ENCODE results near the gene C11orf52. TPM values are rescaled to one million over a fixed set of nuclear protein-coding genes. Genes with fewer than 3 reads are reported as not detected.
"Not testable (repeated sequence)": the region's sequence is repeated elsewhere in the genome, so short reads cannot be mapped to it uniquely, and the experiment has no call there.

C11orf52 gene
- total RNA-seq: not detected

- Mint-ChIP-seq H3K36me3 (ENCODE audit: low read depth) (no peaks in the 10 kb centered on the region), H3K4me3 (no peak within 1 kb of the TSS), H3K27me3 (ENCODE audit: low read depth) (peaks cover 26% of the 10 kb centered on the region), H3K4me1 (ENCODE audit: low read depth) (peaks cover 2% of the 10 kb centered on the region), H3K27ac (no peak within 1 kb of the TSS), H3K9me3 (no peaks in the 10 kb centered on the region)
- intact Hi-C loops (cut with micrococcal nuclease): no loop called here
- no peak for DNase-seq
- CTCF ChIA-PET: interaction anchor here (0.6 to 1.2 kb wide), 3 partner anchors 8 to 64 kb away, joined by 3 to 5 read pairs (median 3); no protein-coding TSS in a partner anchor
These were observed at the start of gene C11orf52 for GRCh38 chr11:111918390-111919256. Gene C11orf52, plus strand, starts transcription at chr11:111918913. Its CDS starts 60 bp downstream, at chr11:111918973.

DNA sequence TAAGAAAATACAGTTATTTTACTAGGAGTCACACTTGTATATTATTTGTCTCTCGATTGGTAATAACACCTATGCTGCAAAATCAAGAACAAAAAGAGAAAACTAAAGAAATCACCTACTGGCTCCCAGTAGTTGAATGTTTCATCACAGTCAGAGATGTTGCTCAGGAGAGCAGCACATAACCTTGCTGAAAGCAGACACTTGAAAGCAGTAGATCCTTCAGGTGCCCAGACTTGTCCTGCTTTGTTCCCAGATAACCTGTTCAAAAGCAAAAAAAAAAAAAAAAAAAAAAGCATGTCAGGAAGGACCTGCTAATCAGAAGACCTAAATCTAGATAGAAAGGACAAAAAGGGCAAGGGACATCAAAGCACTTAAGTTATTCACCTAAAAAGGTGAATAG, 48.6 kb upstream of the C11orf52 start:
- Mint-ChIP-seq H3K9me3 (no peaks in the 10 kb centered on the region), H3K4me3 (peak overlapping the region; percentile 30), H3K27me3 (ENCODE audit: low read depth) (no peaks in the 10 kb centered on the region), H3K4me1 (ENCODE audit: low read depth) (peaks cover 25% of the 10 kb centered on the region), H3K27ac (no peak overlapping the region), H3K36me3 (ENCODE audit: low read depth) (peaks cover 25% of the 10 kb centered on the region)
- no peak for DNase-seq
- CTCF ChIA-PET: interaction anchor here (0.8 to 1.3 kb wide), 7 partner anchors 12 to 112 kb away, joined by 3 to 6 read pairs (median 4); no protein-coding TSS in a partner anchor
- intact Hi-C loops (cut with micrococcal nuclease): loop anchor here (2.0 to 10.0 kb wide), 4 partner anchors 155 to 1445 kb away; partner anchors contain the start of genes DLAT, PTS and TTC12

DNA sequence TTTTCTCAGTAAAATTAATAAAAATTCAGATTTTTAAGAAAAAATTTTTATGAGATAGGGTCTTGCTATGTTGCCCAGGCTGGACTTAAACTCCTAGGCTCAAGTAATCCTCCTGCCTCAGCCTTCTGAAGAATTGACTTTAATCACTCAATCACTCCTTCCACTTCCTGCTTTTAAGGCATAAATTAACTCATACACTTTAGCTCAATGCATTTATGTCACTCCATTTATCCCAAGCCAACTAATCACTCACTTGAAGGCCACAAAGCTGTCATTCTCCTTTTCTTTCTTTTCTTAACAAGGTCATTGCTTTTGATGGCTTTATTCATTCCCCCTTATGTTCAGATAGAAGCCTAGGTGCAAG, 48.2 kb upstream of the C11orf52 start:
- Mint-ChIP-seq H3K27ac (peak overlapping the region; percentile 83), H3K9me3 (no peaks in the 10 kb centered on the region), H3K36me3 (ENCODE audit: low read depth) (peaks cover 25% of the 10 kb centered on the region), H3K27me3 (ENCODE audit: low read depth) (no peaks in the 10 kb centered on the region), H3K4me3 (peak overlapping the region; percentile 89), H3K4me1 (ENCODE audit: low read depth) (peaks cover 25% of the 10 kb centered on the region)
- intact Hi-C loops (cut with micrococcal nuclease): loop anchor here (2.0 to 10.0 kb wide), 4 partner anchors 154 to 1444 kb away; partner anchors contain the start of genes DLAT, PTS and TTC12
- no peak for DNase-seq
- CTCF ChIA-PET: interaction anchor here (0.8 to 1.6 kb wide), 8 partner anchors 9 to 111 kb away, joined by 3 to 6 read pairs (median 4); partner anchors contain the start of gene CFAP68

- DNase-seq: peak; percentile 93
- H3K27me3 Mint-ChIP-seq (ENCODE audit: low read depth): no peaks in the 10 kb centered on the region
- H3K9me3 Mint-ChIP-seq: no peaks in the 10 kb centered on the region
- CTCF ChIA-PET: interaction anchor here (0.6 to 1.6 kb wide), 13 partner anchors 9 to 285 kb away, joined by 3 to 6 read pairs (median 3); partner anchors contain the start of gene CFAP68
- intact Hi-C loops (cut with micrococcal nuclease): loop anchor here (1.0 to 10.0 kb wide), 8 partner anchors 8 to 1444 kb away; partner anchors contain the start of genes CFAP68, DLAT, FDXACB1 and PTS
- peak within 1 kb of the TSS; percentile 83 for H3K27ac Mint-ChIP-seq
- H3K36me3 Mint-ChIP-seq (ENCODE audit: low read depth): peaks cover 25% of the 10 kb centered on the region
- H3K4me3 Mint-ChIP-seq: peak within 1 kb of the TSS; percentile 89
- H3K4me1 Mint-ChIP-seq (ENCODE audit: low read depth): peaks cover 25% of the 10 kb centered on the region
These were observed 47.6 kb upstream of the C11orf52 start, which contains the start of gene ALG9 for GRCh38 chr11:111870886-111871692. Gene ALG9, minus strand, starts transcription at chr11:111871581. Its CDS starts 99 bp downstream, at chr11:111871482.

DNA sequence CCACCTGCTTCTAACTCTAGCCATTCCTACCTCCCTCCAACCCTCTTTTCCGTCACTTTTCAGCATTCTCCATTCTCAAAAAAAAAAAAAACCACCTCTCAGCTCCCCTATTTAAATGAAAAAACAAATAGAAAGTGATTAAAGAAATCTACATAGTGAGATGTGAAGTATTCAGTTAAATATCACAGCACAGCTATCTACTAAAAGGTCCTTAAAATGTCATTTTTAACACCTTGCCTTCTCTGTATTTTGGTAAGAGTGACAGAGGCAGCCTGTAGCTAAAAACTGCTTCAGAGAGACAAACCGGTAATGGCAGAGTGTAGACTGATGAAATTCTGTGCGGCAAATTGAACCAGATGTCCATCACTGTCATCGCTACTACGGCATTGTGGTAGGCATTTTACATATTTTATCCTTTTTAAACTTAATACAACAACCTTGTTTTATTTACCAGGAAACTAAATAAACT, 47.0 kb upstream of the C11orf52 start:
- Mint-ChIP-seq H3K27ac (peak overlapping the region; percentile 68), H3K36me3 (ENCODE audit: low read depth) (peaks cover 19% of the 10 kb centered on the region), H3K9me3 (no peaks in the 10 kb centered on the region), H3K4me3 (peak overlapping the region; percentile 89), H3K4me1 (ENCODE audit: low read depth) (peaks cover 21% of the 10 kb centered on the region), H3K27me3 (ENCODE audit: low read depth) (no peaks in the 10 kb centered on the region)
- DNase-seq: no peak
- intact Hi-C loops (cut with micrococcal nuclease): loop anchor here (1.0 to 10.0 kb wide), 8 partner anchors 8 to 1443 kb away; partner anchors contain the start of genes CFAP68, DLAT, FDXACB1 and PTS
- CTCF ChIA-PET: interaction anchor here (0.6 to 1.6 kb wide), 9 partner anchors 8 to 575 kb away, joined by 3 to 6 read pairs (median 3); partner anchors contain the start of gene CFAP68

DNA sequence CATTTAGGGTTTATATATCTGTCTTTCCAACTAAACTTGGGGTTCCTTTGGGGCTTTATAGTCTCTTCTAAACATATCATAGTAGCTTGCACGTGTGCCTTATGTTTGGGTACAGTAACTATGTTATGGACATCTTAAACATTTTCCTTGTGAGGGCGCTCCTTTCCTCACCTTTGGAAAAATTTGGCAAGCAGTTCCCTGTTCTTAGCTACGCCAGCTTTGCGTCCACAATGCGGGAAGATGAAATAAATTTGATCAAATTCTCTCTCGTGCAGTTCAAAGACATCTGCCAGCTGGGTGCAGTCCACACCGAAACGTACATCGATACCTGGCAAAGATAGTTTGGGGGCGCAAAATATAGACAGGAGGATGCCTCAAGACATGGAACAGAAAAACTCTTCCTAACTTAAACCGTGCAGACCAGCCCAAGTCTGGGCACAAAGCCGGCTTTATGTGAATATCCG, 40.3 kb upstream of the C11orf52 start:
- H3K36me3 Mint-ChIP-seq (ENCODE audit: low read depth): peaks cover 13% of the 10 kb centered on the region
- no peak for DNase-seq
- H3K4me1 Mint-ChIP-seq (ENCODE audit: low read depth): peaks cover 39% of the 10 kb centered on the region
- peak overlapping the region; percentile 98 for H3K4me3 Mint-ChIP-seq
- CTCF ChIA-PET: interaction anchor here (0.6 to 2.8 kb wide), 5 partner anchors 15 to 104 kb away, joined by 3 to 12 read pairs (median 5); no protein-coding TSS in a partner anchor
- no peaks in the 10 kb centered on the region for H3K9me3 Mint-ChIP-seq
- intact Hi-C loops (cut with micrococcal nuclease): loop anchor here (2.0 to 10.0 kb wide), 2 partner anchors 60 to 1436 kb away; partner anchors contain the start of gene TTC12
- H3K27me3 Mint-ChIP-seq (ENCODE audit: low read depth): no peaks in the 10 kb centered on the region
- peak overlapping the region; percentile 97 for H3K27ac Mint-ChIP-seq

DNA sequence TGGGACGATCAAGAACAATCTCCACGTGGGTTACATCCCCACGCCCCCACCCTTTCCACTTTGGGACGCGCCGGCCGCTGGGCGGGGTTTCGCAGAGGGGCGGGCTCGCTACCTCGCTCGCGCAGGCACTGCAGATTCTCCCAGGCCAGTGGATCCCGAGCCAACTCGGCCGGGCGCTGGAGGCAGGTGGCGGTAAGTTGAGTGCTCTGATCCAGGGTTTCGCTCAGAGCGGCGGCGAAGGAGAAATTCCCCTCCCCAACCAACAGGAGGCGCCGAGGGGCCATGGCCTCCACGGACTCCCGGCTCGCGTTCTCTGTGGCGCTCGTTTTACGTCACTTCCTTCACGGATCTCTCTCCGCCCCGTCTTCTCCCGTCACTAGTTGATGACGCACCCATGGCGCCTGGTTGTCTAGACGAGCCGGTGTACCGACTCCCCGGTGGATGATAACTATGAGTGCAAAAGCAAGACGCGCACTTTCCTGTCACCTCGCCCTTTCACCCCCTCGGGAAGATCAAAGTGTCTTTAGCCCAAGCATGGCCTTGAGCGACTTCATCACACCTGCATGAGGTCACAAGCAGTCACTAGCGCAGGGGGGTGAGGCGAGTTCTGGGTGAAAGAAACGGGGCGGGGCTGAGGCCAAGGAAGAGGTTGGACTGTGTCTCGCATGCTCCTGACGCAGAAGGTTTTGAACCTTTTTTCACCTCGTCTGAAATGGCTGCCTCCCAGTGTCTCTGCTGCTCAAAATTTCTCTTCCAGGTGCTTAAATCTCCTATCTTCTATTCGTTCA, 39.7 kb upstream of the C11orf52 start, which contains the start of the genes CFAP68 and FDXACB1:
CFAP68 (plus strand) TSS at position 693 of the 788 bp plus-strand sequence; CDS start at position 713, 20 bp downstream.
FDXACB1 (minus strand) TSS at position 317 of the 788 bp plus-strand sequence; CDS start at position 284, 33 bp downstream.
- Mint-ChIP-seq H3K36me3 (ENCODE audit: low read depth) (peaks cover 16% of the 10 kb centered on the region), H3K9me3 (no peaks in the 10 kb centered on the region), H3K27me3 (ENCODE audit: low read depth) (no peaks in the 10 kb centered on the region), H3K4me1 (ENCODE audit: low read depth) (peaks cover 39% of the 10 kb centered on the region), H3K4me3 (peak within 1 kb of the TSS; percentile 98), H3K27ac (peak within 1 kb of the TSS; percentile 97)
- CTCF ChIA-PET: interaction anchor here (0.7 to 2.8 kb wide), 5 partner anchors 8 to 103 kb away, joined by 3 to 12 read pairs (median 4); partner anchors contain the start of gene ALG9
- intact Hi-C loops (cut with micrococcal nuclease): loop anchor here (1.0 to 10.0 kb wide), 14 partner anchors 8 to 1436 kb away; partner anchors contain the start of genes ALG9, BCO2, DLAT and NKAPD1
- DNase-seq: peak; percentile 97

- H3K27ac Mint-ChIP-seq: peak overlapping the region; percentile 97
- peaks cover 16% of the 10 kb centered on the region for H3K36me3 Mint-ChIP-seq (ENCODE audit: low read depth)
- CTCF ChIA-PET: interaction anchor here (1.1 to 3.2 kb wide), 3 partner anchors 8 to 102 kb away, joined by 3 to 12 read pairs (median 4); partner anchors contain the start of gene ALG9
- intact Hi-C loops (cut with micrococcal nuclease): loop anchor here (1.0 to 10.0 kb wide), 14 partner anchors 8 to 1435 kb away; partner anchors contain the start of genes ALG9, BCO2, DLAT and NKAPD1
- peaks cover 39% of the 10 kb centered on the region for H3K4me1 Mint-ChIP-seq (ENCODE audit: low read depth)
- no peak for DNase-seq
- no peaks in the 10 kb centered on the region for H3K9me3 Mint-ChIP-seq
- peak overlapping the region; percentile 98 for H3K4me3 Mint-ChIP-seq
- H3K27me3 Mint-ChIP-seq (ENCODE audit: low read depth): no peaks in the 10 kb centered on the region
These were observed 39.1 kb upstream of the C11orf52 start for GRCh38 chr11:111879637-111879960.

- Mint-ChIP-seq H3K9me3 (no peaks in the 10 kb centered on the region), H3K27me3 (ENCODE audit: low read depth) (no peaks in the 10 kb centered on the region), H3K36me3 (ENCODE audit: low read depth) (peaks cover 12% of the 10 kb centered on the region), H3K4me1 (ENCODE audit: low read depth) (peaks cover 35% of the 10 kb centered on the region), H3K27ac (no peak overlapping the region), H3K4me3 (no peak overlapping the region)
- CTCF ChIA-PET: interaction anchor here (1.0 to 3.2 kb wide), 5 partner anchors 11 to 100 kb away, joined by 3 to 13 read pairs (median 6); partner anchors contain the start of gene ALG9
- no peak for DNase-seq
- intact Hi-C loops (cut with micrococcal nuclease): no loop called here
These were observed 36.5 kb upstream of the C11orf52 start for GRCh38 chr11:111882202-111882601.

DNA sequence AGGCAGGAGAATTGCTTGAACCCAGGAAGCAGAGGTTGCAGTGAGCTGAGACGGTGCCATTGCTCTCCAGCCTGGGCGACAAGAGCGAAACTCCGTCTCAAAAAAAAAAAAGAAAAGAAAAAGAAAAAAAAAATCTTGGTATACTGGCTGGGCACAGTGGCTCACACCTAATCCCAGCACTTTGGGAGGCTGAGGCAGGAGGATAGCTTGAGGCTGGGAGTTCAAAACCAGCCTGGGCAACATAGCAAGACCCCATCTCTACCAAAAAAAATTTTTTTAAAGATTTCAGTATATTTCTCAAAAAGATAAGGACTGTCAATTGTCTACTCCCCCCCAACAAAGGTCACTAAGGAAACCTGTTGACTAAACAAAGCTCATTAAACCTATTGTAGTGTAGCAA, 33.7 kb upstream of the C11orf52 start:
- intact Hi-C loops (cut with micrococcal nuclease); H3K27ac Mint-ChIP-seq; H3K4me3 Mint-ChIP-seq: not testable (repeated sequence)

More for the DNA sequence above, 33.7 kb upstream of the C11orf52 start:
- not testable (repeated sequence) for H3K27me3 Mint-ChIP-seq (ENCODE audit: low read depth); H3K9me3 Mint-ChIP-seq; DNase-seq; H3K36me3 Mint-ChIP-seq (ENCODE audit: low read depth)
- peaks cover 24% of the 10 kb centered on the region for H3K4me1 Mint-ChIP-seq (ENCODE audit: low read depth)
- CTCF ChIA-PET: interaction anchor here (1.3 kb wide), 1 partner anchor 13 kb away, joined by 3 read pairs; no protein-coding TSS in a partner anchor

Measured in activated naive CD4-positive, alpha-beta T cell treated with anti-CD3 and anti-CD28 coated beads for 36 hours (primary cell).